Nucleus accumbens (tissue), 56 donors: ENCODE data around the gene NLGN1.
"Not testable (repeated sequence)": the region's sequence is repeated elsewhere in the genome, so short reads cannot be mapped to it uniquely, and the experiment has no call there.

ENCODE experiments used
- DNase-seq, 56 donors: peaks; one replicate each; lab custom pipeline; 2025; lab: John Stamatoyannopoulos, UW

NLGN1 gene

DNA sequence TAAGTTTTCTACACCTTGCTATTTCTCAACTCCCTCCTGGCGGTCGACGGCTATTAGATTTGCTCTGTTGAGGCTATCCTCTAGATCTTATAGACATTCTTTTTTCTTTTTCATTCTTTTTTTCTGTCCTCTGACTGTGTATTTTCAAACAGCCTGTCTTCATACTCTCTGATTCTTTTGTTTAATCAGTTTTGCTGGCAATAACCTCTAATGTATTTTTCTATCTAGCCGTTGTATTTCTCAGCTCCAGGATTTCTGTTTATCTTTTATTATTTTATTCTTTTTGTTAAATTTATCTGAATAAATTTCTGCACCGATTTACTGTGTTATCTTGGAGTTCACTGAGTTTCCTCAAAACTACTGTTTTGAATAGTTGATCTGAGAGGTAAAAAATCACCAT is 31.5 kb downstream of the NLGN1 start:
- DNase-seq, result no peak

DNA sequence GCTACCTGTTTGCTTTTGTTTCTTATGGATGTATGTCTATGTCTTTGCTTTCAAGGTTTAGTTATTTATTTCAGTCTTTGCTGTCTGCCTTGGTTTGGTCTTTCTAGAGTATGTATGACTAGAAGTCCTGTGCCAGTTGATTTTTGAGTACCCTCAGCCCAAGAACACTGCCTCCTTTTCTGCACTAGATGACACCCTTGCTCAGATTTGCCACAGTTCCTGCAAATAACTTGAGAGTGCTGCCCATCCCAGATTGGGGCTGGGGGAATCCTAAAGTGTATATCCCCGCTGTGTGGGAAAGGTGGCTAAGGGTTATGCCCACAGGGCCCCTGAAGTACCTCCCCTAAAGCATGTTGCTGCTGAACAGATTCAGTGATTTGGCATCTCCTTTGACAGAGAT is 32.0 kb downstream of the NLGN1 start:
- DNase-seq, result no peak

DNA sequence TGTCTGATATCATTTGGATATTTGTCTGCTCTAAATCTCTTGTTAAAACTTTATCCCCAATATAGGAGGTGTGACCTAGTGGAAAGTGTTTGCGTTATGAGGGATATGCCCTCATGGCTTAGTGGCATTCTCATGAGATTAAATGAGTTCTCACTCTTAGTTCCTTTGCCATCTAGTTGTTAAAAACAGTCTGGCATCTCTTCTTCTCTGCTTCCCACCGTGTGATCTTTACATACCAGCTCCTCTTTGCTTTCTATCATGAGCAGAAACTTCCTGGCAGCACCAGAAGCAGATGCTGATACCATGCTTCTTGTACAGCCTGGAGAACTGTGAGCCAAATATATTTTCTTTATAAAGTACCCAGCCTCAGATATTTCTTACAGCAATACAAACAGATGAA is 33.0 kb downstream of the NLGN1 start:
- DNase-seq, result no peak

DNA sequence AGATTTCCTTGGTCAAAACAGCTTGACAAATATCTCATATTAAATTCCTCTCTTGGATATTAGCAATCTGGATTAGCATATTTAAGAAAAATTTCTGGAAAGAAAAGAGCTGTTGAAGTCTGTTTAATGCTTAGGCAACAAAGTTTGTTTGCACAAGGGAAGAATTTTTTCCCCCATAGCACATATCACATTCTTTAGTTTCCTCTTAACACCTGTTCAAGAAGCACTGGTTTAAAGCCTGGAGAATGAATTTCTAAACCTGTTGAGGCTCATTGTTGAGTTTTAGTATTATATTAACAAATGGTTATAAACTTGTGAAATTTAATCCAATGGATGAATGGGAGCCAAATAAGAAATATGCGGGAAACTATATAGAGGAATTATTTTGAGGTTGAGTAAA is 41.5 kb downstream of the NLGN1 start:
- no peak for DNase-seq

DNA sequence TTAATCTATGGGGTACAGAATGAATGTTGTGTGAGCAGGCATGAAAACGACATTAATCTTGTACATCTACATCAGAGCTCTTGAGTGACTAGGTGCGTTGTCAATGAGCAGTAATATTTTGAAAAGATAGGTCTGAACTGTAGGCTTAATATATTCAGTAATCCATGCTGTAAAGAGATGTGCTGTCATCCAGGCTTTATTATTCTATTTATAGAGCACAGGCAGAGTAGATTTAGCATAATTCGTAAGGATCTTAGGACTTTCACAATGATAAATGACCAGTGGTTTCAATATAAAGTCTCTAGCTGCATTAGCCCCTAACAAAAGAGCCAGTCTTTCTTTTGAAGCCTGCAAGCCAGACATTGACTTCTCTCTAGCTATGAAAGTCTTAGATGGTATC is 43.0 kb downstream of the NLGN1 start:
- DNase-seq, result no peak

DNA sequence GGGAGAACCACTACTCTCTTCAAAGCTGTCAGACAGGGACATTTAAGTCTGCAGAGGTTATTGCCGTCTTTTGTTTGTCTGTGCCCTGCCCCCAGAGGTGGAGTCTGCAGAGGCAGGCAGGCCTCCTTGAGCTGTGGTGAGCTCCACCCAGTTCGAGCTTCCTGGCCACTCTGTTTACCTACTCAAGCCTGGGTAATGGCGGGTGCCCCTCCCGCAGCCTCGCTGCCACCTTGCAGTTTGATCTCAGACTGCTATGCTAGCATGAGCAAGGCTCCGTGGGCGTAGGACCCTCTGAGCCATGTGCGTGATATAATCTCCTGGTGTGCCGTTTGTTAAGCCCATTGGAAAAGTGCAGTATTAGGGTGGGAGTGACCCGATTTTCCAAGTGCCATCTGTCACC is 54.0 kb downstream of the NLGN1 start:
- DNase-seq, result not testable (repeated sequence)

DNA sequence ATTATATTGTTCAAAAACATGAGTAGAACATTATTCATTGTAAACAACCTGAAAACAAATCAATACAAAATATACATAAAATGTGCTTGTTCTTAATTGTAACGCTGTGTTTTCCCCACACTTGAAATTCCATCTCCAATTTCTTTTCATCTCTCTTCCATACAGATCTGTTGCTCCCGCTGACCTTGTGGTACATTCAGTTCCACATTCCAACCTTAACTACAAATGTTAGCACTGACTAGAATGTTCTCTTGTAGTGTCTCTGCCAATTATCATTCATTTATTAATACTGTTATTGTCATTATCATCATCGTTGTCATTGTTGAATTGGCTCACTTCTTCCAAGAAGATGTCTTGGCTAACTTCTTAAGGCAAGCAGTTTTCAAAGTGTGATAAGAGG is 65.7 kb downstream of the NLGN1 start:
- DNase-seq, result no peak

DNA sequence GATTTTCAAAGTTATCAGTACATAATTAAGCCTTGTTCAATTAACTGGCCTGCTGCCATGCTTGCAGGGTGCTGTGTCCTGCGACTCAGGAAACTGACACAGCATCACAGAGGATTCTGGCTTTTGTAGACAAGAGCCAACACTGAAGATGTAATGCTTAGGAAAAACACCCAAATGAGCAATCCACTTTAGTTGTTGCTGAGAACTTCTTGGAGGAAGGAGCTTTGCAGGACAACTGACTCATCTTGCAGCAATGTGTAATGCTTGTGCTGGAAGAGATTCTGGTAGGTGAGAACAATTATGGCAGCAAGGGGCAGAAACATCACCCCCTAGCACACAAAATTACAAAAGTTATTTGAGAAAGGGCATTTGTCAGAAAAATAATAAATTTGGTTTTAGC is 67.6 kb downstream of the NLGN1 start:
- no peak for DNase-seq

DNA sequence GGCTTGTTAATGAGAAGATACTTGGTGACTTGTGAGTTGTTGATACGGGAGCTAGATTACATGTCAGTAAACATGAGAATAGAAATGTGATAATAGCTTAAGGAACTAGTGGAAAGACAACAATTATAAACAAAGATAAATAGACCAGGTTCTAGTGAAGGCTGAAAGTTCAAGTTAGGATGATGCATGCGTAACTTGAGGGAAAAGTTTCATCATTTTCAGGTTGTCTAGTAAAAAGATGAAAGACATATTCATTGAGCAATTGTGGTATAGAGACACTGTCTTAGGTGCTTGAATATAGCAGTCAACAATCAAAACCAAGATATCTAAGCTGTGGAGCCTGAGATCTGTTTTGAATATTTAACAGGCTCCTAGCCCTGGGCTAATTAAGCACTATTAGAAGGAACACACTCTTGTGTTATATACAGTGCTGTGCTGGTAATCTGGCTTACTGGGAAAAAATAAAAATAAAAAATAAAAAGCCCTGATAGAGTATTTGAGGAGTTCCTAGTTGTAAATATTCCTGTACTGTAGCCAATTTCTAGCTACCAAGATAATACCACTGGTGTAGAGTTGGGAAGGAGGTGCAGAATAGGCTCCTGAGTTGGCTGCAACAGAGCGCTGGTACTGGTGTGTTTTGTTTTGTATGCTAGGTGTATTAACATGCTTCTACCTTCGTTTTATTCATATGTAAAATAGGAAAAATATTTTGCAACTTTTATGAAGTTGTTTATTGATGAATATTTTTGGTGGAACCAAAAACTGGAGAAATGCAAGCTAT is 68.5 kb downstream of the NLGN1 start:
- DNase-seq, result no peak

DNA sequence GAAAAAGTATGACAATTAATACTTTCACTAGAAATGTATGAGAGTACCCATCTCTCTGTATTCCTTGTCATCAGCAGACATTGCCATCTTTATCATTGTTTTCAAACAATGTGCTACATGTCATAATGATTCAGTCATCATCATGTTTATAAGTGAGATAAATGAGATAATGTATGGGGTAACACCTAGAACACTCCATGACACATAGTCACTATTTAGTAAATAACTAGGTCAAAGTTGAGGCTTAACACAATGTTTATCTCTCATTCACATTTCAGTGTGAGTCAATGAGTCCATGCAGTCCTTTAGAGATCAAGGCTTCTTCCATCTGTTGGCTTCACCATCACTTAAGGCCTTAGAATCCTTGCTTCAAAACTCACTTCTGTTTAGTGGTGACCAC is 70.0 kb downstream of the NLGN1 start:
- no peak for DNase-seq

DNA sequence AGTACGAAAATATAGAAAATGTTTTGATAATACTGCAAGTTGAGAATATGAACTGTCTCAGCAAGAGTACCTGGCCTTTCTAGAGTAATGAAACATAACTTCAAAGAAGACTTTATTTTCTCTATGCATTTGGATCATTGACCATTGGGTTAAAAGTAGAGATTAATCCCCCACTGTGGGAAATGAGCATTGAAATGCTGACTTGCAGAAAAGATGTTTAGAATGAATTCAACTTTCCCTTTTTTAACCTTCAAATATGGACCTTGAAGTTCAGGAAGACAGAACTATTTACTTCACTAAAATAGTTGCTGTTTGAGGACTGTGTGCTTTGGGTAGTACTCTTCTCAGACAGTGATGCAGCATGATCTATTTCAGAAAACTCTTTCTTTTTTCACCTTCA is 75.7 kb downstream of the NLGN1 start:
- no peak for DNase-seq

DNA sequence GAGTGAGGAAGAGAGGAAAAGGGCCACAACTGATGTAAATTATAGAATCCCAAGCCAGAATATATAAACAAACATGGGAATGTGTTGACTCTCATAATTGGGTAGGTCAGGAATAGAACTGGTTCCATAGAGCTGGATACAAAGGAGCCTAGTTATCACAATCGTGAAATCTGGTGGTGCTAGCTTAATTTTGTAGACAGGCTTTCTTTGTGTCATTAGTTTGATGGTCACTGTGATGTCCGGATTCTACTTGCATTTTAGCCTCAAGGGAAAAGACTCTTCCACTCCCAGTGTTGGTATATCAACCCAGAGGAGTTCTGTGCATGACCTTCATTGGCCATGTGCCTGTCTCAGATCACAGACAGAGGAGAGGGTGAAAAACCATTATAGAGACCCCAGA is 81.8 kb downstream of the NLGN1 start:
- DNase-seq, result no peak

DNA sequence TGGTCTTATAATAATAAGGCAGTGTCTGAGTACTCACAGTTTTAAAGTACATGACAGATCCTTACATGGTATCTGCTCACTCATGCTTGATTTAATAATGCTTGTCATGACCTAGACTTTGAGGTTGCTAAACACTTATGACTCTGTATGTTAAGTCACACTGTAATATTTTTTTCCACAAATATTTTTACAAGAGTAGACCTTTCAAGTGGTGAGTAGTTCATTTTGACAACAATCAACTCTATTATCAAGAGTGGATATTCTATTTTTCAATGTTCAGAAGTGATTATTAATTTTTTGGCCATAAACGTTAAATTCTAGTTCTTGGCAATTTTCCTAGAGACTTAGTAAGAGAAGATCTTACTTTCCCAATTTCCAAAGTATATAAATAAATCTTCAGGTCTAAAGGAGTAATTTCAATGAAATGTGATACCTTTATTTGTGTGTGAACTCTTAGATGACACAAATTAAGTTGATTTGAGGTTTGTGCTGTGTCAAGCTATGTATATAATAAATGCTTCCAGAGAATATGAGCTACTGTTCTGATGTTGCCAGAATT is 104.5 kb downstream of the NLGN1 start:
- no peak for DNase-seq

DNA sequence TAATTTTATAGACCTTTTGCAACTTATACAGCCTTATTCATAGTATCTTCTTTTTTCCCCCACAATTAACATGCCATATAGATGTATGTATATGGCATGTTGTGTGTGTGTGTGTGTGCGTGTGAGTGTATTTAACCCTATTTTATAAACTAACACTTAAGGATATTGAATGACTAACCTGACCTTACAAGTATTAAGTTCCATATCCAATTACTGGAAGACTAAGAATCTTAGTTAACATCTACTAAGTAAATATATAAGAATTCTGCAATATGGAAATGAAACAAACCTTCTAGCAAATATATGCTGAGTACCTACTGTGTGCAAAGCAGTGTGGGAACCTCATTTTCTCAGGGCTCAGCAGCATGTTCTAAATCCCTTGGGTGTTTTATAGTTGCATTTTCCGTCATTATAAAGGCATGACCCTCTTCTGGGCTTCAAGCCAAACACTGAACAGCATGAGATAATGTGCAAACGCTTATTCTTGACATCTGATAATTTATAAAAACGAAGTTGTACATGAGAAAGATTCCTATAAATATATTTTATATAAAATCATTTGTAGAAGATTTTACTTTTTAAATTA is 105.5 kb downstream of the NLGN1 start:
- no peak for DNase-seq

DNA sequence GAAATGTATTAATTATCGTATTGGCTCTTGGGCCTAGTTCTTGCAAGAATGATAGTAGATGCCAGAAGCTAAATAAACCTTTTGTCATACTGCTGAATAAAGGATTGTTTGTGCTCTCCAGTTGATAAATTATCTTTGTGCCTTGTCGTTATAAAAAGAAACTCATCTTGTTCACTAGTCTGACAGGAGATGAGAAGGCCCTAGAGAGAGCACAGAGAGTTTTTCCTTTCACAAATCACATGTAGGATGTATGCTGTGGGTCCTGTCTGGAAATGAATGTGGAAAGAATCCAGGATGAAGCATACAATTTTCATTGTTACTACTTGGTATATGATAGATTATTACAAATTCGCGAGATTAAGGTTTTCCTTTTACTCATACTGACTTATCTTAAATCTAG is 113.0 kb downstream of the NLGN1 start:
- no peak for DNase-seq

DNA sequence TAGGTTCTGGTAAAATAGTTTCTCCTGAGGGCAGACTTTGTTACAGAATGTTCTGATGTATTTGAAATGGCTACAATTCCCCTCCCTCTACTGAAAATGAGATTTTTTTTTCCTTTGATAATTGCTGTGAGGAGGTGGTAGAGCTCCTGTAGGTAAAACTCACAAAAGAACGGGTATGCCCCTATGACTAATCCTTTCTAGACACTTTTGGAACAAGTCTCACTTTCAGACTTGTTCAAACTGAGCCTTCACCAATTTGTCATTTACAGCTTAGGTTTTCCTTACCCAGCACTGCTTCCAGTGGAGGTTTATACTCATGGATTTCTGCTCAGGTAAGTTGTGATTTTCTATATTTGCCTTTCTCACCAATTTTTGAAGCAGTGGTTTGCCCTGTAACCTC is 115.6 kb downstream of the NLGN1 start:
- DNase-seq, result peak in 1 of 56 donors; percentile 11

DNA sequence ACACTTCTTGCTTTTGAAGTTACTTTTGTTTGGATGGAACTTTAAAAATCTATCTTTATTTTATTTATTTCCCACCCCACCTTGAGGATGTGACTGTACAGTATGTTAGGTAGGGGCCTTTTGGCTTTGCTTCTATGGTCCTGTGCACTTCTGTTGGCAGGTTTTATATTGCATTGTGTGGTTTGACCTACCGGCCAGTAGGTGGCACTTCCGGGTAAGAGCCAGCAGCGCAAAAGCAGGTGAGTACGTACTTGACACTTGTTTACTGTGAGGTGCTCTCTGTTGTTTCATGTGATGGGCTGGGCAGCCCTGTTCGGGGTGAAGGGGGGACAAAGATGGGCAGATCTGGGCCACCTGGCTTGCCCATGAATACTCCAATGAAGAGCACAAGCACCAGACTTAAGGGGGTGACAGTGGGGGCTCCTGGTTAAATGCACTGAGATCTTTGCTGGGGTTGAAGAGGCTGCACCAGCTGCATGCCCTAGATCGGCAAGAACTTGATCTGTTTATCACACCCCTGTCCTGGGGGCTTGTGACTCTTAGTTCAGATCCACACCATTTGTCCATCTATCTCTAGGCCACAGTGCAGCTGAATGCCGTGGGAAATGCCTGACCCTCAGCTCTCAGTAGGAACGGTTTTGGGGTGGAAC is 131.6 kb downstream of the NLGN1 start:
- no peak for DNase-seq

DNA sequence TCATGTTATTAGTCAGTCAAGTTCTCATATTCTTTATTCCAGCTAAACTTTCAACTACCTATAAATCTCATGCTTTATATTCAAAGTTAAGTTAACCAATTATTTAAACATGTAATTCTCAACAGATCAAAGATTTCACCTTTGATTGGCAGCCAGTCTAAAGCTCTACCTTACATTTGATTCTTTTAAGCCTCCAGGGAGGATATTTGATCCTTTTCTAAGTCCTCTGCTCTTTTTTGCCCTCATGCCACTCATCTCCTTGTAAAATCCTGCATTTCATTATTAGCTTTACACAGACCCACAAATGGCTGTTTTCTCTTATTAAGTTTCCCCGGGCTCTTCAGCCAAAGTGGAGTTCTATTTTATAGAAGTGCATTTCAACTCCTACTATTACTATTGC is 134.1 kb downstream of the NLGN1 start:
- DNase-seq, result no peak

DNA sequence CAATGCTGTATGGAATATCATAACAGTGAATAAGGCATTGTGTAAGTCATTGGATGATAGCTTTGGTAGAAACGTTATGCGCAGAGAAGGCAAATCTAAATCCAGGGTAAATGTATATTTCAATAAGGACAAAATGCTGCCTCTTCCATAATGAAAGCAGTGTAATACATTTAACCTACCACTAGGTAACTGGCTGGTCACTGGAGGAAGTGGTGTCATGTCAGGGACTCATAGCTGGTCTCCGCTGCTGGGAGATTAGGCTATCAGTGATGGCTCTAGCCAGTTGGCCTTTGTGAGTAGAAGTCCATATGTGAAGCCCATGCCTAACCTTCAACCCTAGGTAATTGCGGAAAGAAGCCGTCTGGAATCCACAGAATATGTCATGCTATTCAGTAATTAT is 140.9 kb downstream of the NLGN1 start:
- no peak for DNase-seq

DNA sequence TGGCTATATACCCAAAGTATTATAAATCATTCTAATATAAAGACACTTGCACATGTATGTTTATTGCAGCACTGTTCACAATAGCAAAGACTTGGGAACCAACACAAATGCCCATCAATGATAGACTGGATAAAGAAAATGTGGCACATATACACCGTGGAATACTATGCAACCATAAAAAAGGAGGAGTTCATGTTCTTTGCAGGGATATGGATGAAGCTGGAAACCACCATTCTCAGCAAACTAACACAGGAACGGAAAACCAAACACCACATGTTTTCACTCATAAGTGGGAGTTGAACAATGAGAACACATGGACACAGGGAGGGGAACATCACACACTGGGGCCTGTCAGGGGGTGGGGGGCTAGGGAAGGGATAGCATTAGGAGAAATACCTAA is 148.0 kb downstream of the NLGN1 start:
- not testable (repeated sequence) for DNase-seq

DNA sequence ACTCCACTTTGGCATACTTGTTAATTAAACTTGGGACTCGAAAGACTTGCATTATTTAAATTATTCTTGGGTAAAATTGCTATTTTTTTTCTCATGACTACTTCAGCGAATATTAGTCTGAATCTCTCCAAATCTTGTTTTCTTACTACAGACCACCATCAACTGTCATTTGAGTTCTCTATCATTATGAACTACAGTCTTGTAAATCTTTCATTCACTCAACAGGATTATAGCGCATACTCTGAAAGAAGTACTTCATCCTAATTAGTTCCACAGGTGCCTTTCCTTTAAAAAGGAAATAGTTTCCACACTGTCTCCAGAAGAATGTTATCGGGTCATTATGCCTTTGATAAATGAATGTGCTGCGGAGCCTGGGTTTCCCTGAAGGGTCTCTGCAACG is 149.5 kb downstream of the NLGN1 start:
- DNase-seq, result no peak

DNA sequence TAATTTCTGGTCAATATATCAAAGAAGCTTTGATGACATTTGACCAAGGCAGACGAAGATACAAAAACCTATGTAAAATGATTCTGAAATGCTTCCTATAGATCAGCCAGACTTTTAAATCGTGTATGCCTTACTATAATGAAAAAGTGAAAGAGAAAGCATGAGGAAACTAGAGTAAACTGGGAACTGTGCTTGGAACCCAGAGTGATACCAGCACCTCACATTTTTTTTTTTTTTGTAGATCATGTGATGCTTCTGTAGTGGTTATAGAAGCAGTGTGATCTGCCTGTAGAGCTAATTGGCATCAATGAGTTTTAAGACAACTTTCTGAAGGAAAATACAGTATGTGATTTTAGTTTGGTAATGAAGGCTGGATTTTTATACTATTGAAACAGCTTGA is 150.7 kb downstream of the NLGN1 start:
- no peak for DNase-seq
